Mesenchymal stem cell (in vitro differentiated cells and primary cell): ENCODE data around the gene DRC7.

Source experiments
- DNase-seq: peaks from one replicate; pipeline ENCODE4 v3.0.0-alpha.2; 2013
- H2AFZ ChIP-seq: one replicate; pipeline ENCODE4 v1.6.1; 2013; ENCODE audit warnings: low read depth, mild to moderate bottlenecking, control low read depth, inconsistent platforms, low read length, moderate library complexity
- H2AK5ac ChIP-seq: 2 replicates; pipeline ENCODE4 v1.6.1; 2013; ENCODE audit warnings: low read length, moderate library complexity, mild to moderate bottlenecking, inconsistent platforms; ENCODE audit not compliant: severe bottlenecking
- H2BK120ac ChIP-seq: one replicate; pipeline ENCODE4 v1.6.1; 2013; ENCODE audit warnings: low read depth, mild to moderate bottlenecking, inconsistent platforms, low read length, moderate library complexity
- H2BK12ac ChIP-seq, 2 experiments: one replicate each; pipeline ENCODE4 v1.6.1; 2013; ENCODE audit warnings: inconsistent platforms in 2 of 2, low read length in 2 of 2, mild to moderate bottlenecking in 2 of 2, moderate library complexity in 2 of 2, control low read depth in 1 of 2
- H2BK15ac ChIP-seq: one replicate; pipeline ENCODE4 v1.6.1; 2013; ENCODE audit warnings: mild to moderate bottlenecking, low read depth, inconsistent platforms; ENCODE audit not compliant: poor library complexity, severe bottlenecking
- H2BK5ac ChIP-seq: 2 replicates; pipeline ENCODE4 v1.6.1; 2013; ENCODE audit warnings: low read depth, mild to moderate bottlenecking, low read length, control low read depth, inconsistent platforms; ENCODE audit not compliant: poor library complexity, severe bottlenecking
- H3K14ac ChIP-seq, 2 experiments: one replicate each; pipeline ENCODE4 v1.6.1; 2013; ENCODE audit warnings: inconsistent platforms in 2 of 2, low read length in 2 of 2, control low read depth in 1 of 2, mild to moderate bottlenecking in 1 of 2, moderate library complexity in 1 of 2
- H3K18ac ChIP-seq, 2 experiments: one replicate each; pipeline ENCODE4 v1.6.1; 2013; ENCODE audit warnings: inconsistent platforms in 2 of 2, low read length in 2 of 2, control low read depth in 1 of 2, low read depth in 1 of 2, mild to moderate bottlenecking in 1 of 2
- H3K23ac ChIP-seq, 2 experiments: one replicate each; pipeline ENCODE4 v1.6.1; 2013; ENCODE audit warnings: inconsistent platforms in 2 of 2, low read length in 2 of 2, mild to moderate bottlenecking in 2 of 2, moderate library complexity in 2 of 2, control low read depth in 1 of 2
- H3K27ac ChIP-seq: 2 replicates; pipeline ENCODE4 v1.5.1; 2013; ENCODE audit warnings: mild to moderate bottlenecking, moderate library complexity, low read length, control low read depth, inconsistent platforms; ENCODE audit not compliant: poor library complexity, severe bottlenecking
- H3K27me3 ChIP-seq, 2 experiments: 2 replicates each; pipeline versions ENCODE4 v1.6.1 to v1.7.0; 2013; ENCODE audit warnings: low read length in 2 of 2, mild to moderate bottlenecking in 2 of 2, moderate library complexity in 2 of 2, control low read depth in 1 of 2, inconsistent platforms in 1 of 2; ENCODE audit not compliant: control insufficient read depth in 1 of 2, insufficient read depth in 1 of 2
- H3K36me3 ChIP-seq, 2 experiments: 2 replicates each; pipeline versions ENCODE4 v1.6.1 to v1.7.0; 2013; ENCODE audit warnings: low read length in 2 of 2, control low read depth in 1 of 2, inconsistent platforms in 1 of 2, low read depth in 1 of 2, mild to moderate bottlenecking in 1 of 2; ENCODE audit not compliant: insufficient read depth in 2 of 2, control insufficient read depth in 1 of 2
- H3K4ac ChIP-seq, 2 experiments: one replicate each; pipeline ENCODE4 v1.6.1; 2013; ENCODE audit warnings: inconsistent platforms in 2 of 2, low read length in 2 of 2, mild to moderate bottlenecking in 2 of 2, moderate library complexity in 2 of 2, control low read depth in 1 of 2, low read depth in 1 of 2
- H3K4me1 ChIP-seq: 2 replicates; pipeline ENCODE4 v1.6.1; 2013; ENCODE audit warnings: low read depth, low read length, control low read depth; ENCODE audit not compliant: control insufficient read depth, insufficient read depth
- H3K4me2 ChIP-seq: 2 replicates; pipeline ENCODE4 v1.6.1; 2013; ENCODE audit warnings: low read length, mild to moderate bottlenecking, inconsistent platforms; ENCODE audit not compliant: poor library complexity, severe bottlenecking
- H3K4me3 ChIP-seq, 2 experiments: 2 replicates each; pipeline versions ENCODE4 v1.5.1 to v1.7.0; 2013; ENCODE audit warnings: low read length in 2 of 2, mild to moderate bottlenecking in 2 of 2, control low read depth in 1 of 2, low read depth in 1 of 2; ENCODE audit not compliant: insufficient read depth in 1 of 2
- H3K79me1 ChIP-seq: replicated peaks from 2 replicates; pipeline ENCODE4 v1.6.1; 2013; ENCODE audit warnings: mild to moderate bottlenecking, control low read depth, low read length, inconsistent platforms; ENCODE audit not compliant: poor library complexity, severe bottlenecking
- H3K9ac ChIP-seq: 2 replicates; pipeline ENCODE4 v1.7.0; 2013; ENCODE audit warnings: mild to moderate bottlenecking, low read length, moderate library complexity
- H3K9me3 ChIP-seq: 2 replicates; pipeline ENCODE4 v1.7.0; 2013; ENCODE audit warnings: mild to moderate bottlenecking, low read length; ENCODE audit not compliant: control insufficient read depth
- H4K8ac ChIP-seq: one replicate; pipeline ENCODE4 v1.6.1; 2013; ENCODE audit warnings: inconsistent platforms, mild to moderate bottlenecking, low read length, moderate library complexity
- H4K91ac ChIP-seq: one replicate; pipeline ENCODE4 v1.6.1; 2013; ENCODE audit warnings: mild to moderate bottlenecking, low read length, inconsistent platforms
- WGBS: methylation state at CpG from one replicate; pipeline ENCODE4 v1.1.7; 2013; ENCODE audit warnings: mixed read lengths; 5-methylcytosine and 5-hydroxymethylcytosine counted together

Gene DRC7

DNA sequence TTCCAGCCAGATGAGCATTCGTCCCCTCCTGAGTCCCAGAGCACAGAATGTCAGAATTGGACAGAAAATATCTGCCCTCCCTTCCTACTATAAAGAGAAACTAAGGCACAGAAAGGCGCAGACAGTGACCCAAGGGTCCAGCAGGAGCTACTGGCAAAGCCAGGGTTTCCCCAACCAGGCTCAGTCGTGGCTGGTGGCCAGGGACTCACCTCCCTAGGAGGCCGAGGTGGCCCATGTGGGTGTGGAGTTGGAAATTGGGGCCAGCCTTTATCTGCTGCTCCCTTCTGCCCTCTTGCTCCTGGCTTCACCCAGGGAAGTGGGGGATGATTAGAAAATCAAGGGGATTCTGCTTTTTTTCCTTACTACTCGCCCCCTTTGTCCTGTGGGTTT lies 1.1 kb downstream of the DRC7 start:
- Histone ChIP-seq H3K18ac (no peak overlapping the region), H3K27me3 (peaks cover 9 to 51% of the 10 kb centered on the region in 2 experiments), H3K23ac (no peak overlapping the region), H2BK15ac (no peak overlapping the region), H3K14ac (no peak overlapping the region), H3K4me2 (no peak overlapping the region), H4K91ac (no peak overlapping the region), H2AK5ac (no peak overlapping the region), H2BK12ac (no peak overlapping the region), H3K36me3 (no peaks in the 10 kb centered on the region), H3K27ac (no peak overlapping the region), H4K8ac (no peak overlapping the region), H3K4me3 (no peak overlapping the region), H3K4ac (no peak overlapping the region), H3K9me3 (no peaks in the 10 kb centered on the region), H2BK5ac (no peak overlapping the region), H3K9ac (no peak overlapping the region), H2AFZ (no peak overlapping the region), H2BK120ac (no peak overlapping the region), H3K4me1 (peaks cover 6% of the 10 kb centered on the region), H3K79me1 (no peaks in the 10 kb centered on the region)
- 74% methylated on average over 5 of the region's 5 CpGs for WGBS
- no peak for DNase-seq

DNA sequence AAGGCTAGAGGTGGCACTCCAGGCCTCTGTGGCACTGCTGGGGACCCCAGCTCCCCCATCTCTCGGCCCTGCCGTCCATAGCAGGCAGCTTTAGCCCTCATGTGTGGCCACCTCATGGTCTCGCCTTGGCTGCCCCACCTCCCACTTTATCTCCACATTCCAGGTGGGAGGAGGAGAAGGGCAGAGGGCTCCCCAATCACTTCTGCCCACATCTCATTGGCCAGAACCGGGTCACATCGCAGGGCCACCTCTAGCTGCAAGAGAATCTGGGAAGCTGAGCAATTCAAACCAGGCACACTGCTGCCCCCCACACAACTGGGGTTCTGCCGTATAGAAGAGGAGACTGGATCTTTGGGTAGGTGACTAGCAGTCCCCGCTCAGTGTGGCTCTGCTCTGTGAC lies 1.6 kb downstream of the DRC7 start:
- Histone ChIP-seq H2AFZ (no peak overlapping the region), H3K36me3 (no peaks in the 10 kb centered on the region), H2AK5ac (no peak overlapping the region), H3K79me1 (no peaks in the 10 kb centered on the region), H2BK5ac (no peak overlapping the region), H2BK120ac (no peak overlapping the region), H3K4me3 (no peak overlapping the region), H2BK15ac (no peak overlapping the region), H4K8ac (no peak overlapping the region), H3K4ac (no peak overlapping the region), H3K18ac (no peak overlapping the region), H3K9ac (no peak overlapping the region), H3K27ac (no peak overlapping the region), H3K9me3 (no peaks in the 10 kb centered on the region), H3K23ac (no peak overlapping the region), H3K4me1 (peaks cover 6% of the 10 kb centered on the region), H4K91ac (no peak overlapping the region), H3K27me3 (peaks cover 6 to 57% of the 10 kb centered on the region in 2 experiments), H3K4me2 (no peak overlapping the region), H3K14ac (no peak overlapping the region), H2BK12ac (no peak overlapping the region)
- no peak for DNase-seq
- WGBS, result 82% methylated on average over 7 of the region's 7 CpGs

- Histone ChIP-seq H4K8ac (no peak overlapping the region), H2BK120ac (no peak overlapping the region), H3K4me3 (no peak overlapping the region), H3K14ac (no peak overlapping the region), H3K18ac (no peak overlapping the region), H3K27ac (no peak overlapping the region), H3K79me1 (no peaks in the 10 kb centered on the region), H4K91ac (no peak overlapping the region), H3K27me3 (peaks cover 0 to 56% of the 10 kb centered on the region in 2 experiments), H2AK5ac (no peak overlapping the region), H2BK15ac (no peak overlapping the region), H2BK12ac (no peak overlapping the region), H3K9me3 (no peaks in the 10 kb centered on the region), H3K4ac (no peak overlapping the region), H2AFZ (no peak overlapping the region), H2BK5ac (no peak overlapping the region), H3K9ac (no peak overlapping the region), H3K36me3 (no peaks in the 10 kb centered on the region), H3K4me2 (no peak overlapping the region), H3K4me1 (peaks cover 6% of the 10 kb centered on the region), H3K23ac (no peak overlapping the region)
- no peak for DNase-seq
- WGBS, result 90% methylated on average over 14 of the region's 17 CpGs
Measured at GRCh38 chr16:57697896-57698537, 3.4 kb downstream of the DRC7 start.

DNA sequence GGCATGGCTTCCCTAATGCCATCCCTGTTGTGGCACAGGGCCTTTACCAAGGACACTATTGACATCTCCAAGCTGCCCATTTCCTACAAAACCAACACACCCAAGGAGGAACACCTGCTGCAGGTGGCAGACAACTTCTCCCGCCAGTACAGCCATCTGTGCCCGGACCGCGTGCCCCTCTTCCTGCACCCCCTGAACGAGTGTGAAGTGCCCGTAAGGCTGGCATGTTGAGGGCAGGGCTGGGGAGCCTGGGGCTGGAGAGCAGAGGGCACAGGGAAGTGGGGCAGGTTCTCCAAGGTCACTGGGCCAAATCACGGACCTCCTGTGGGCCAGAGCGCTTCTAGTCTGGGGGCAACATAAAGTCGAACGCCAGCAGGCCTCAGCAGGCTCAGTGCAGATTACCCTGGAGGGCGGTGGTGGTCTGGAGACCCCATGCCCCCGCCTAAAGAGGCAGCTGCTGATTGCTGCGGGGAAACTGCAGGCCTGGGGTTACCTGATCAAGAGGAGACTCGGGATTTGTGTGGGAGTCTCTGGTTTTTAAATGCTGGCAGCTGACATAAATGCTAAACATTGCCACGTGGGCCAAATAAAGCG lies 4.3 kb downstream of the DRC7 start:
- Histone ChIP-seq H2AFZ (no peak overlapping the region), H3K4ac (no peak overlapping the region), H3K79me1 (no peaks in the 10 kb centered on the region), H2BK5ac (no peak overlapping the region), H3K18ac (no peak overlapping the region), H3K27ac (no peak overlapping the region), H3K9me3 (no peaks in the 10 kb centered on the region), H3K23ac (no peak overlapping the region), H4K91ac (no peak overlapping the region), H3K4me1 (peaks cover 6% of the 10 kb centered on the region), H3K36me3 (no peaks in the 10 kb centered on the region), H3K27me3 (peaks cover 0 to 53% of the 10 kb centered on the region in 2 experiments), H4K8ac (no peak overlapping the region), H2BK120ac (no peak overlapping the region), H3K4me2 (no peak overlapping the region), H2AK5ac (no peak overlapping the region), H3K9ac (no peak overlapping the region), H3K4me3 (no peak overlapping the region), H2BK12ac (no peak overlapping the region), H2BK15ac (no peak overlapping the region), H3K14ac (no peak overlapping the region)
- WGBS, result 83% methylated on average over 16 of the region's 16 CpGs
- DNase-seq, result no peak
